Lower lobe of right lung (tissue), 2 donors: ENCODE data around the gene ADPRS. TPM values are rescaled to one million over a fixed set of nuclear protein-coding genes. Genes with fewer than 3 reads are reported as not detected.

Source experiments
- ATAC-seq, 2 donors: fragments of 200-7000 bp; cut with Tn5 transposase; one replicate each; pipeline ENCODE4 v1.9.1; 2020 to 2022; ENCODE audit warnings: mild to moderate bottlenecking in 2 of 2, moderate library complexity in 2 of 2
- DNase-seq: peaks from one replicate; pipeline ENCODE4 v3.0.0-alpha.2; 2020
- H3K27ac ChIP-seq: fragments of 200-600 bp; one replicate; pipeline ENCODE4 v1.8.0; 2022
- H3K27me3 ChIP-seq: fragments of 200-600 bp; one replicate; pipeline ENCODE4 v1.8.0; 2022; ENCODE audit warnings: low read depth
- H3K36me3 ChIP-seq: fragments of 200-600 bp; one replicate; pipeline ENCODE4 v1.8.0; 2022; ENCODE audit warnings: mild to moderate bottlenecking
- H3K4me1 ChIP-seq: fragments of 200-600 bp; one replicate; pipeline ENCODE4 v1.8.0; 2022
- H3K4me3 ChIP-seq: fragments of 200-600 bp; one replicate; pipeline ENCODE4 v1.8.0; 2022; ENCODE audit warnings: mild to moderate bottlenecking
- H3K9me3 ChIP-seq: fragments of 200-600 bp; one replicate; pipeline ENCODE4 v1.8.0; 2022
- intact Hi-C: fragments of 100-400 bp; cut with DNase I; formaldehyde crosslinking; loops from one replicate; pipeline ENCODE4 v1.11.0; 2022
- total RNA-seq: library from RNA; stranded (reverse); fragmentation: NEBNext Ultra II Directional; extraction: Animal tissue kit (Norgen Biotek cat#: 25700); gene quantifications from one replicate; pipeline ENCODE4 v1.2.1, GENCODE V29; 2021
- TF ChIP-seq, protein P1 (sequence below): fragments of 200-600 bp; IDR thresholded peaks from one replicate; pipeline ENCODE4 v1.8.0; 2022; ENCODE audit warnings: antibody characterized with exemption, mild to moderate bottlenecking
- donor health status: DM: no; HTN: yes; CAD: no; lungs with severe emphysema.

ADPRS gene
- total RNA-seq, 1 donor from 2014 or later, result 32.4 TPM

DNA sequence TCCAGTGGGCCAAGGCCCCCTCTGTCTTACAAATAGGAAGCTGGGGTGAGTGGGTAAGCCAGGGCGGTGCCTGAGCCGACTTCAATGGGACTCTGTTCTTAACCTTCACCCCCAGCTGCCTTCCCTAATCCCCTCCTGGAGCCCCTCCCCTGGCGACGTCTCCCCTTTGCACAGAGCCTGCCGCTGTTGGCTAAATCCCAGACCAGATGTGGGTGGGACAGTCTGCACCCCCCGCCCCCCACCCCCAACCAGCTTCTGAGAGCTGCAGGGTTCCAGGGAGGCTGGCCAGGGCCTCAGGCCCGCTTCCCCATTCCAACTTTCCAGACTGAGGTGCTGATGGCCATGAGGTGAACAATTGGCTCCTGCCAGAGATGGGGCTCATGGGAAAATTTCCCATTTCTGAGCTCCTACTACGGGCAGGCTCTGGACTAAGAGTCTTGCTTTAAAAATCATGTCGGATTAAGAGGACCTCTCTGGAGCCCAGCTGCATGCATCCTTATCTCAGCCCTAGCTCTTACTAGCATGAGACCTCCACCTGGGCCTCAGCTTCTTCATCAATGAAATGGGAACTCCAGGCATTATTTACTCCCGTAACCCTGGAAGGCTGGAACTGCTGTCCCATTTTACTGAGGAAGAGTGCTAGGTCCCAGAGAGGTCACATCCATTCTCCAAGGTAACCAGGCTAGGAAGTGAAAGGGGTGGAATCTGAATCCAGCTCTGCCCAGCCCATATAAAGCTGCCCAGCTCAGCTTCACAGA is 29.9 kb downstream of the ADPRS start:
- TF ChIP-seq, protein P1, sequence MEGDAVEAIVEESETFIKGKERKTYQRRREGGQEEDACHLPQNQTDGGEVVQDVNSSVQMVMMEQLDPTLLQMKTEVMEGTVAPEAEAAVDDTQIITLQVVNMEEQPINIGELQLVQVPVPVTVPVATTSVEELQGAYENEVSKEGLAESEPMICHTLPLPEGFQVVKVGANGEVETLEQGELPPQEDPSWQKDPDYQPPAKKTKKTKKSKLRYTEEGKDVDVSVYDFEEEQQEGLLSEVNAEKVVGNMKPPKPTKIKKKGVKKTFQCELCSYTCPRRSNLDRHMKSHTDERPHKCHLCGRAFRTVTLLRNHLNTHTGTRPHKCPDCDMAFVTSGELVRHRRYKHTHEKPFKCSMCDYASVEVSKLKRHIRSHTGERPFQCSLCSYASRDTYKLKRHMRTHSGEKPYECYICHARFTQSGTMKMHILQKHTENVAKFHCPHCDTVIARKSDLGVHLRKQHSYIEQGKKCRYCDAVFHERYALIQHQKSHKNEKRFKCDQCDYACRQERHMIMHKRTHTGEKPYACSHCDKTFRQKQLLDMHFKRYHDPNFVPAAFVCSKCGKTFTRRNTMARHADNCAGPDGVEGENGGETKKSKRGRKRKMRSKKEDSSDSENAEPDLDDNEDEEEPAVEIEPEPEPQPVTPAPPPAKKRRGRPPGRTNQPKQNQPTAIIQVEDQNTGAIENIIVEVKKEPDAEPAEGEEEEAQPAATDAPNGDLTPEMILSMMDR, result no peak
- Histone ChIP-seq H3K27me3 (no peaks in the 10 kb centered on the region), H3K27ac (no peak overlapping the region), H3K9me3 (no peaks in the 10 kb centered on the region), H3K4me3 (no peak overlapping the region), H3K36me3 (no peaks in the 10 kb centered on the region), H3K4me1 (peaks cover 19% of the 10 kb centered on the region)
- DNase-seq (no peak), ATAC-seq (no peak)
- intact Hi-C loops, result no loop called here

DNA sequence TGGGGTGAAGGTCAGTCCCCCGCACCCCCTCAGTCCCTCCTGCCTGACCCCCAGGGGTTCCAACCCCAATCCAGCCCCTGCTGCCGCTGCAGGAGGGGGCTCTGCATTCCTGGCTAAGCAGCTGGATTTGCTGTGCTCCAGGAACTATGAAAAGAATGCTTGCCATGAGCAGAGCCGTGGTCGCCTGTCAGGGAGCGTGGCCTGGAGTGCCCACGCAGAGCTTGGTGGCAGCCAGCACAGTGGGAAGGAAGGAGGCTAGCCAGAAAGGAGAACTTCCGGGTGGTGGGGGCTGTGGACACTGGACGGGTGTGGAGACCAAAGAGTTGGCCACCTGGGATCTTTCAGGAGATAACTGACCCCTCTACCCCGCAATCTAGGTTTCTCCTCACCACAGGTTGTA is 30.8 kb downstream of the ADPRS start:
- TF ChIP-seq, protein P1, result no peak
- peak; percentile 52 to 63 for ATAC-seq

GRCh38 chr1:36122062-36123030 is 33.7 kb downstream of the ADPRS start:
- peak overlapping the region; percentile 2 for H3K27ac ChIP-seq
- H3K36me3 ChIP-seq, result no peaks in the 10 kb centered on the region
- H3K4me1 ChIP-seq, result peaks cover 22% of the 10 kb centered on the region
- intact Hi-C loops, result no loop called here
- H3K27me3 ChIP-seq, result peaks cover 17% of the 10 kb centered on the region
- DNase-seq (no peak), ATAC-seq (no peak)
- TF ChIP-seq, protein P1, result no peak
- no peaks in the 10 kb centered on the region for H3K9me3 ChIP-seq
- H3K4me3 ChIP-seq, result peak overlapping the region; percentile 0

More for the DNA sequence above, 30.8 kb downstream of the ADPRS start:
- Histone ChIP-seq H3K4me1 (peaks cover 27% of the 10 kb centered on the region), H3K27me3 (peaks cover 6% of the 10 kb centered on the region), H3K4me3 (no peak overlapping the region), H3K27ac (no peak overlapping the region), H3K36me3 (no peaks in the 10 kb centered on the region), H3K9me3 (no peaks in the 10 kb centered on the region)
- intact Hi-C loops, result no loop called here
- DNase-seq, result peak; percentile 66

GRCh38 chr1:36123356-36123755 is 34.7 kb downstream of the ADPRS start:
- intact Hi-C loops, result no loop called here
- Histone ChIP-seq H3K27ac (peak overlapping the region; percentile 2), H3K4me3 (peak overlapping the region; percentile 0), H3K27me3 (peaks cover 17% of the 10 kb centered on the region), H3K4me1 (peaks cover 22% of the 10 kb centered on the region), H3K36me3 (no peaks in the 10 kb centered on the region), H3K9me3 (no peaks in the 10 kb centered on the region)
- peak; percentile 40 to 74 for ATAC-seq
- TF ChIP-seq, protein P1, result no peak
- peak; percentile 77 for DNase-seq

DNA sequence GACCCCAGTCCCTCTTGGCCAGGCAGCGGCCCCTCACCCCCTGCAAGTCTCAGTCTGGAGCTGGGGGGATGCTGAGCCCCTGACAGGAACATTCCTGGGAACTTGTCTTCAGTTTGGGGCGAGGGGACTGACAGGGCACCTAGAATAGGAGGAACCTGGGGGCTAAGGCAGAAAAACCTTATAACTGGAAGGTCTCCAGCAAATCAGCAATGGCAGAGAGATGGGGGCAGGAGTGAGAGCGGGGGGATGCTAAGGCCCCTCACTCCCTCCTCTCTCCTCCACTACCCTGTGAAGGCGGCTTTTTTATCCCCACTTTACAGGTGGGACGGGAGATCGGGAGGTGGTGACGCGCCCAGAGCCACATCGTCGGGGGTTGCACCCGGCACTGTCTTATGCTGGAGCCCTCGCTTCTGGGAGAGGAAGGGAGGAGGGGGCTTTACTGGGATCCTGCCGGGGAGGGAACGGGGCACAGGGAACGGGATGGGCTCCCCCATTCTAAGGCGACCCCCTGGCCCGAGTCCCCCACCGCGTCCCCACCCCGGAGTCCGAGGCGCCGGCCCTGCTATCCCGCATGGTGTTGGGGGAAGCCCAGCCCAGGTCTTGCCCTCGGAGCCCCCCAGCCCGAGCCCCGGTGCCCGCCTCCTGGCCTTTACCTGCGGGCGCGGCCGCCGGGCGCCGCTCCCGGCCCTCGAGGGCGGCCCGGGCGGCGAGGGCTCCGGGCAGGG is 35.9 kb downstream of the ADPRS start:
- no peak for ATAC-seq
- H3K4me1 ChIP-seq, result peaks cover 16% of the 10 kb centered on the region
- intact Hi-C loops, result no loop called here
- H3K27me3 ChIP-seq, result peaks cover 17% of the 10 kb centered on the region
- TF ChIP-seq, protein P1, result no peak
- DNase-seq, result no peak
- no peaks in the 10 kb centered on the region for H3K36me3 ChIP-seq
- H3K27ac ChIP-seq, result no peak overlapping the region
- peak overlapping the region; percentile 50 for H3K4me3 ChIP-seq
- H3K9me3 ChIP-seq, result no peaks in the 10 kb centered on the region
